ENCODE data around the gene RHEBL1.
A peak's percentile ranks its signal among the peaks of the same experiment; 100 is the strongest.

The RHEBL1 gene

DNA sequence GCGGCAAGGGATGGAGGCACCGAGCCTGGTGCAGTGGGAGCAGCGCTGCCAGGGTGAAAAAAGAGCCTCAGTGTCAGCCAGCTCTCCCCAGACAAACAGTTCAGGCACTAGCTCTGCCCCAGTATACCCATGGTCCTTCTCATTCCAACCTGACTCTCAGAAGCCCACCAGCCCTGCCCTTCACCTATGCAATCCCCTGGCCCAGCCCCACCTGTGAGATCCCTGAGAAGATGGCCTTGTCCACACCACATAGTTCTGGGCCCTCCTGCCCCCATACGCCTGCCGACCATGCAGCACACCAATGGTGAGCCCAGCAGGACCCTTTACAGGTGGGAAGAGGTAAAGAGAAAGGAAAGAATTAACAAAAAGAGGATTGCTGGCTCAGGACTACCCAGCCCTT, 15.7 kb downstream of the RHEBL1 start:
- DNase-seq, result no peak

DNA sequence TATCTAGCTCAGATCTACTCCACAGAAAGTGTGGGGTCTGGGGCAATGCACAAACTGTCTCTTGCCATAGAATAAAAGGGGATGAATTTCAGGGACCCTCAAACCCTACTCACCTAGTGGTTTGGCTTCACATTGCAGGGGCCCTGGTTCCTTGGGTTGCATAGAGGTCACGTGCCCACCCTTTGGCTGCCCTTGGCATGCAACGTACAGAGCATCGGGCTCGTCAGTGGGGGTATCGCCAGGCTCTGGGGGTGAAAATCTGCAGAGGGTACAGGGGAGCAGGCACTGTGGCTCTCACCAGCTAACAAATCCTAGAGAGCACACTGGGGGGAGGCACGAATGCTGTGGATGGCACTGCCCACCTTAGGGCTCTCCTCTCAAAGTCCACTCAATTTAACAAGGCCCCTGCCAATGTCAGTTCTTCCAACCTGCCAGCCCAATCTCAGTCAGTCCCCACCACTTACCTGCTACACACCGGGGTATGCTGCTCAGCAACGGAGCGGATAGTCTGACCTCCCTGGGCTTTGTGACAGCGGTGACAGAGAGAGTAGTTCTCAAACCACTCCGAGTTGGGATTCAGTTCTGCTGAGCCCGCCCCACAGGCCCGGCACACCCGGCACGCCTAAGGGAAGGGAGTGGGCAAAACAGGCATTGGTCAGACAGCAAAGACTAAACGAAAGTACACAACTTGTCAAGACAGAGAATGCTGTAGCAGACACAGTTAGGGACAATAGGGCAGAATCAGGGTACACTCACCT, 17.1 kb downstream of the RHEBL1 start:
- DNase-seq, result no peak

DNA sequence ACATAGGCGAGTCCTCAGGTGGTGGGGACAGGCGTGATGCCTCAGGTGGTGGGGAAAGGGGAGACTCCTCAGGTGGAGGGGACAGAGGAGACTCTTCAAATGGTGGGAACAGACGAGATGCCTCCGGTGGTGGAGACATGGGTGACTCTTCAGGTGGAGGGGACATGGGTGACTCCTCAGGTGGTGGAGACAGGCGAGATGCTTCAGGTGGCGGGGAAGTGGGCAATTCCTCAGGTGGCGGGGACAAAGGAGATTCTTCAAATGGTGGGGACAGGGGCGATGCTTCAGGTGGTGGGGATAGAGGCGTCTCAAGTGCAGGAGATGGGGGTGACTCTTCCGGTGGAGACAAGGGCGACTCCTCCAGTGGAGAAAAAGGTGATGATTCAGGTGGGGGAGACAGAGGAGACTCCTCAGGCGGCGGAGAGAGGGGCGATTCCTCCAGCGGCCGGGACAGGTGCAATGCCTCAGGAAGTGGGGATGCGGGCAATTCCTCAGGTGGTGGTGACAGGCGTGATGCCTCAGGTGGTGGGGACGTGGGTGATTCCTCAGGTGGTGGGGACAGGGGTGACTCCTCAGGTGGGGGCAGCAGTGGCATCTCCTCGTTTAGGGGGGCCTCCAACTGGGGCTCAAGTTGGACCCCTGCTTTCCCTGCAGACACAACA, 17.9 kb downstream of the RHEBL1 start:
- DNase-seq, result no peak

DNA sequence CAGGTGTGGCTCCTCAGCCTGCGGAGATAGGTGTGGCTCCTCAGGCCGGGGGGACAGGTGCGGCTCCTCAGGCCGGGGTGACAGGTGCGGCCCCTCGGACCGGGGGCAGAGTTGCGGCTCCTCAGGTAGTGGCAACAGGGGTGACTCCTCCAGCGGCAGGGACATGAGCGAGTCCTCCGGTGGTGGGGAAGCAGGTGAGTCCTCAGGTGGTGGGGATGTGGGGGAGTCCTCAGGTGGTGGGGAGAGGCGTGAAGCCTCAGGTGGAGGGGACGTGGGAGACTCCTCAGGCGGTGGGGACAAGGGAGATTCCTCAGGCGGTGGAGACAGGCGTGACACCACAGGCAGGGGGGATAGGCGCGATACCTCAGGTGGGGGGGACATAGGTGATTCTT, 18.4 kb downstream of the RHEBL1 start:
- DNase-seq, result no peak

DNA sequence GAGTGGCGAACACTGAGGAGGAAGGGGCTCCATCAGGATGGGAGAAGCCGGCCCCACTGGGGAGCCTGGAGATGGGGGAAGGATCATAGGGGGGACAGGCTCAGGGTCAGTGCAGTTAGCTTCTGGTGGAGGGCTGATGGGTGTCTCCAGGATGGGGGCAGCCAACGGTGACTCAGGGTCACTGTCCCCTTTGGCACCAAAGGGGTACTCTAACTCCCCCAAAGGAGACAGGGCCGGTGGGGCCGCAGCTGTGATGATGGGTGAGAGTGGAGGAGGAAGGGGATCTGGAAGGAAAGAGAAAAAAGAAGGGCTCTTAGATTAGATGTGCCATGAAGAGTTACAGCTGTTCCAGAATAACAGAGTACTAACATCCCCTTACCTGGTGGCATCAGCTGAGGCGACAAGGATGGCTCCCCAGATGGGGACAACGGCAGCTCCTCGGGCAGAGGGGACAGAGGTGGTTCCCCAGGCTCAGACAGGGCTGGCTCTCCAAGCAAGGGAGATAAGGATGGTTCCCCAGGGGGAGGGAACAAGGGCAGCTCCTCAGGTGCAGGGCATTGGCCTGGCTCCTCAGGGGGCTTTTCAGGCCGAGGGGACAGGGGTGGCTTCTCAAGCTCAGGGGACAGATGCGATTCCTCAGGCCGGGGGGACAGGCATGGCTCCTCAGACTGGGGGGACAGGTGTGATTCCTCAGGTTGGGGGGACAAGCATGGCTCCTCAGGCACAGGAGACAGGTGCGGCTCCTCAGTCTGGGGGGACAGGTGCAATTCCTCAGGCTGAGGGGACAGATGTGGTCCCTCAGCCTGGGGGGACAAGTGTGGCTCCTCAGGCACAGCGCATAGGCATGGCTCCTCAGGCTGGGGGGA, 19.0 kb downstream of the RHEBL1 start:
- DNase-seq, result no peak

DNA sequence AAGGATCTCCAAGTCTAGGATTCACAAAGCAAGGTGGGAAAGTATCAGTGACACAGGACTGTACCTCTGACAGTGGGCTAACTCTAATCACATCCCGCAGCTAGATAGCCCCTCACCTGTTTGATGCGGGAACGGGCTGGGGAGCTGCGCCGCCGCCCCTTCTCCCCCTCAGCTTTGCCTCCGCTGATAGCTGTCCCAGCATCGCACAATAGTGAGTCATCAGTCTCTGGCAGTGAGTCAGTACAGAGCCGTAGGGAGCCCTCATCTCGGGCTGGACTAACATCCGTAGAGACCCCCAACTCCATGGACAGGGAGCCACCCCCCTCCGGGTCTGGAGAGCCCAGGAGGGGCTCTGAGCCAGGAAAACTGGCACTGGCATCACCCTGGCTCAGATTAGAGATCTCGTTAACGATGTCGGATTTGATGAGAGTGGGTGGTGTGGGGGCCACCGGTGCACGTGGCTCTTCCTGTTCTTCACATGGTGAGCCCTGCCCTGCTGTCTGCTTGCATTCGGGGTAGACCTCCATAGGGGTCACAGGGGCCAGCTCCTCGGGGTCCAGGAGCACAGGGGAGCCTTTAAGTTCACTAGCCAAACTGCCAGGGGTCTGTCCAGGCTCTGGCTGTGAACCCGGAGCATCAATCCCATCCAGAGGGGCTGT, 20.1 kb downstream of the RHEBL1 start:
- DNase-seq, result no peak

DNA sequence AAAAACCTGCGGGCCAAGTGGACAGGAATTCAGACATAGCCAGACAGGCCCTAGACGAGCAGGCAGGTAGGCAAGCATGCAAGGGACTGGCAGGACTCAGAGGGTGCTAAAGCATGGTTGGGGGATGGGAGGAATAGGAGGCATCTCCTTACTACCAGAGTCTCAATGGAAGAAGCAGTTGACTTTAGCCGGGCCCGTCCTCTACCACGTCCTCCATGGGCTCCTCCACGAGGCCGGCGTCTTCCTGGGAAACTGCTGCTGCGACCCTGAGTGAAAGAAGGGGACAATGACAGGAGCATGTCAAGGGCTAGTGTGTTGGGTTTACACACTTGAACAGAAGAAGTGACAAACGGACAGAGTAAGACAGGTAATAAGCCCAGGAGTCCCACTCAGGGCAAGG, 20.8 kb downstream of the RHEBL1 start:
- no peak for DNase-seq

DNA sequence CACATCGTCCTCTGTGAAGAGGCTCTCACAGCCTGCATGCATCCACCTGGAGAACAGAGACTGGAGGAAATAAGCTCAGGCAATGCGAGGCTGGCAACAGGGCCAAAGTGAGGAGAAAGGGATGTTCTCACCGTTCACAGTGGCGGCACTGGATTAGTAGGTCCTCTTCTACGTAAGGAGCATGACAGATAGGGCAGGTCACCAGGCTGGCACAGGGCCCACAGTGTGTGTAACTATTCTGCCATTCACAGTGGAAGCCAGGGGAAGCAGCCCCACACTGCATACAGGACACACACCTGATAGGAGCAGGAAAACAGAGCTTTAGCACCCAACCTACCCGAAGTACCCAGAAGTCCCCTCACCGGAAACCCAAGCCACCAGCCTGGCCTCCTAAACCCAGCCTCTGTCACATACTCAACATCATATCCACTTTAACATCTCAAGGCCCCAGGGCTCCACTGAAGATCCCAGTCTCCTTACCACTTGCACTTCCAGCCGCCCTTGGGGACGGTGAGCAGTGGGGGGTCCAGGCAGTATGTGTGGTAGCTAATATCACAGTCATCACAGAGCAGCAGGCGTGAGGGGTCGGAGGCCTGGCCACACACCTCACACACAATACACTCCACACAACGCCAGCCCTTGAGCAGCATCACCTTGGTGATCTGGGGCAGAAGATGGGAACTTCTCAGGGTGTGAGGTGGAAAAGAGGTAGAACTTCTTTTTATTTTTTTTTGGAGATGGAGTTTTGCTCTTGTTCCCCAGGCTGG, 23.5 kb downstream of the RHEBL1 start:
- no peak for DNase-seq

DNA sequence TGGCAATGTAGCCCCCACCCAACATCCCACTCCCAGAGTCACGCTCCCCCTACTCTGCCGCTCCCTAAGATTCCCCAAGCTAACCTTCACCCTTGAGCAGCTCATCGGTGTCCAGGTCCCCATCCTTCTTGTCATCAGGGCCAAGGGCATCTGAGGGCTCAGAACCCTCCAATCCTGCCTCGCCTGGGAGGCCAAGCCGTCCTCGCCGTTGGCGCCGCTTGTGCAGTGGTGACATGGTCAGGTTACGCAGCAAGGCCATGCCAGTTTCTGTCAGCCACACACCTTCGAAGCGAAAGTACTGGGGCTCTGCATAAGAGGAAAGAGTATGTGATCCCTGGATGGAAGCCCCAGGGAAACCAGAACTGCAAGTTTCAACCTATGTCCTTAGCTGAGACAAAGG, 25.1 kb downstream of the RHEBL1 start:
- DNase-seq, result no peak

DNA sequence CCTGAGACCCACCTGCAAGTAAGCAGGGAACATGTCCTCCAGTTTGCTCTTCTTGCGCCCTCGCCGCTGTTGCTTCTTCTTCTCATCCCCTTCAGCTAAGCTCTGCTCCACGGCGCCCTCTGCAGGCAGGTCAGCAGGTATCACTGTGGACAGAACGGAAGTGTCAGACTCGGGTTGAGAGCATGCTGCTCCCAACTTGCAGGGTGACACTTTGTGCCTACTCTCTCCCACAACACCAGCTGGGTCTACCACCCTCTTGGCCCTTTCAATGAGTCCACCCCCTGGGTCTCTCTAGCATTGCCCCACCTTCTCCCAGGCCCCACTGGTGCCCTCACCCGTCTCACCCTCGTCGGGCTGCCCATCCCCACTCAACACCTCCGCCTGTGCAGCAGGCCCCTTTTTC, 25.9 kb downstream of the RHEBL1 start:
- peak; percentile 79 to 81 for DNase-seq

DNA sequence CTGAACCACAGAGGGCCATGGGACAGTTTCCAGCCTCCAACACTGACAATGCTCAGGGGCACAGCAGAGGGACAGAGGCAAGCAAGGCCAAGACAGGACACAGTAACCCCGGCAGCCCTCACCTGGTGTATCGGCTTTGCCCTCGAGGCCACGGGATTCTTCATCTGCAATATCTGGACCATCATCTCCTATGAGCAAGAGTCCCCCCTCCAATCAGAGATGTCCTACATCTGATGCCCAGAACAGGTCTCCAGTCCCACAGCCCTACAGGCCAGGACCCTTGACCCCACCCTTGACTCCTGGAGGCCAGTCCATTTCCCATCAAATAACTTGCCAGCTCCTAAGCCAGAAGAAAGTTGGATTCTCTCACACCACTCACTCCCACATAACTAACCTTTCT, 26.5 kb downstream of the RHEBL1 start:
- DNase-seq, result no peak

DNA sequence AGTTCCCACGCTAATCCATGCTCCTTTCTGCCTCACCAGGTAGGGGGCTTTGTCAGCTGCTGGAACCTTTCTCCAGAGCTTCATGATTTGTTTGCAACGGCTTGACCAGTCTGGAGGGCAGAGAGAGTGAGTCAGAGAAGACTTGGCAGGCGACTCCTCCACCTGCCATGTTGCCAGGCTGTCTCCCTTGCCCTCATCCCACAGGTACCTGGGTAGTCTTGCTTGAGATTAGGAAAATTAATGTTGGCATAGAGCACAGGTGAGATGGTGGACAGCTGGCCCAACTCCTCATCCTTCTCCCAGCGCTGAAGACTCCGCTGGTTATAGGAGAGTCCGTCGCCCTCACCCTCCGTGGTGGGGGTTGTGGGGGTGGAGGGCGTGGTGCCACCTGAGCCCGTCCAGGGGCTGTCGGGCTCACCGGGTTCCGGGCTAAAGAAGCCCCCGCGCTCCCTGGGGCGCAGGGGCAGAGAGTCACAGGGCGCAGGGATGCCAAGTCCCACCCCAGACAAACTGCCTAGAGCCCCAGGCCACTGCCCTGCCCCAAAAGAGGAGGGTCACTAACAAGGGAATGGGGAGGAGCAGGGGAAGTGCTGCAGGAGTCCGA, 27.8 kb downstream of the RHEBL1 start:
- no peak for DNase-seq

DNA sequence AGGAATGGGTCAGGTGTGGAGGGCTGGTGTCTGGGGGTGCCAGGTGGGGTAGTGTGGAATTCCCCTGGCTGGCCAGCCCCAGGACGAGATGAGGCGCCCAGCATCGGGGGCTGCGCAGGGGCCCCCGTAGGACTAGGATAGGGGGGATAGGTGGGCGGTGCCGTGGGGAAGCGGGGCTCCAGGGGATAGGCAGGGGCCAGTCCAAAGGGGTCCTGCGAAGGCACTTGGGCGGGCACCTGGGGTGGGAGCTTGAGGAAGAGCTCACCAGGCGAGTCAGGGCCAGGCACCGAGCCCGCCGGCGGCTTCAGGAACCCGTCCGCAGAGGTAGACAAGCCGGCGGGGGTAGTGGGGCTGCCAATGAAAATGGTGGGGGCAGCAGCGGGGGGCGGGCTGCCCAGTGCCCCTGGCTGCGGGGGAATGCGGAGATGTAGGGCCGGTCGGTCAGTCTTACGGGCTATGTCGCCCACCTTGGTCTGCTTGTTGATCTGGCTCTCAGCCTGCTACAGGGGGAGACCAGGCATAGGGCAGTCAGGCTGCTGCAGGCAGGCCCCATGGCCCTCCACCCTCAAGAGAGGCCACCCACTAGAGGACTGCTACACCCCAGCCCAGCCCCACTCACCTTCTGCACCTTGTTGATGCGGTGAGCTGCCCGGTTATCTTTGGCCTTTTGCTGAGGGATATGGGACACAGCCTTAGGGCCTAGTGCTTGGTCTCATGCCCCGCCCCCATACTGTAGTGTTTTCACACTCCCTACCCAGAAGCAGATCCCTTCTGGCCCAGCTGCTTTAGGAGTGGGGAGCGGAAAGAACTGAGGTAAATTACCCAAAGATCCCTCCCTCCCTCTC, 28.5 kb downstream of the RHEBL1 start:
- DNase-seq, result no peak

DNA sequence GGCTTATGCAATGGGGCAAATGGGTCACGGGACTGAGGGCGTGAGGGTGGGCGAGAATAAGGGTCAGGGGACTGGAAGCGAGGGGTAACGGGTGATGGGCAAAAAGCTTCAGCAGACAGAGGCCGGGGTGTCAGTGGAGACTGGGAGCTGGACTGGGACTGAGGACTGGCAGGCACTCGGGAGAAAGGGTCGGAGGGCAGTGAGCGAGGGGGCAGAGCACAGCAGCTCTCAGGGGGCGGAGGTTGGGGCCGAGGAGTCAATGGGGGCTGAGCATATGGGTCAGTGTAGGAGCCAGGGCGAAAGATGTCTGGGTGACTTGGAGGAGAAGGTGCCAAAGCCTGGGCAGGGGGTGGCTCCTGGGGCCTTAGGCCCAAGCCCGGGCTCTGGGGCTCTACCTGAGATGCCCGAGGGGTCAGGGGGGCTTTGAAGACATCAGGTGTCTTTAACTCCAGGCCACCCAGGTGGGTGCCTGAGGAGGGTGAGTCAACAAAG, 29.4 kb downstream of the RHEBL1 start:
- no peak for DNase-seq

DNA sequence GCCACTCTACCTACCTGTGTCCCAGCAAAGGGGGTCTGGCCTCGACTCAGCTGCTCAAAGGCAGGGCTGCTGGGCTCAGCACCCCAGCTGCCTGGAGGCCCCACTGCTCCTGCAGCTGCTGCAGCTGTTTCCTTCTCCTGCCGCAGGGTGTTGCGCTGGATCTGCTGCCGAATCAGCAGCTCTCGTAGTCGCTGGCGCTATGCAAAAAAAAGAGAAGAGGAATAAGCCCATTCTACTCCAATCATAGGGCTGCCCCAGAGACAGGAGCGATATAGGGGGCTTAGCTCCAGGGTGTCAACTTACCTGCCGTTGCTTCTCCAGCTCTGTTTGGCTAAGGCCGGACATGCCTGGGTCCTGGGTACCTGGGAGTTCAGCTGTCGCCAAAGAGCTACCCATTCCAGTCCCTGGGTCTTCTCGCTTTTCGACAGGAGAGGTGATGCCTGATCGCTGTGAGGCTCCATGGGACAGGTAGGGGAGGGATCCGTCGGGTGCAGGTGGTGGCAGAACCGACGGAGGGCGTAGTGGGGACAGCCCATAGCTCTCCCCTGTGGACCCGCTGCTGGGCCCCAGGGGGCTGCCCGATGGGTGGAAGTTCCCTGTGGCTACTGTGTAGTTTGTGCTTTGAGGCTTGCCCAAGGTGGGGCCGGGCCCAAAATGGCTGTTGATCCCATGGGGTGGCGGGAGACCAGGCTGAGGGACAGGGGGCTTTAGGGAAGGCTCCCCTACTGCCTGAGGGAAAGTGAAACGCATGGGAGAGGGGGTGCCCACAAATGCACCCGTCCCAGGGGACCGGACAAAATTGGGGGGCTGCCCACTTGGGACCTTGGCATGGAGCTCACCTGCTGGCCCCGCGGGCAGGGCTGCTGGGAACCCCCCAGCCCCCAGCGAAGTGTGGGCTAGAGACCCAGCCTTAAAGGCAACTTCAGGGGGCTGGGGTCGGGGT, 30.1 kb downstream of the RHEBL1 start:
- no peak for DNase-seq

DNA sequence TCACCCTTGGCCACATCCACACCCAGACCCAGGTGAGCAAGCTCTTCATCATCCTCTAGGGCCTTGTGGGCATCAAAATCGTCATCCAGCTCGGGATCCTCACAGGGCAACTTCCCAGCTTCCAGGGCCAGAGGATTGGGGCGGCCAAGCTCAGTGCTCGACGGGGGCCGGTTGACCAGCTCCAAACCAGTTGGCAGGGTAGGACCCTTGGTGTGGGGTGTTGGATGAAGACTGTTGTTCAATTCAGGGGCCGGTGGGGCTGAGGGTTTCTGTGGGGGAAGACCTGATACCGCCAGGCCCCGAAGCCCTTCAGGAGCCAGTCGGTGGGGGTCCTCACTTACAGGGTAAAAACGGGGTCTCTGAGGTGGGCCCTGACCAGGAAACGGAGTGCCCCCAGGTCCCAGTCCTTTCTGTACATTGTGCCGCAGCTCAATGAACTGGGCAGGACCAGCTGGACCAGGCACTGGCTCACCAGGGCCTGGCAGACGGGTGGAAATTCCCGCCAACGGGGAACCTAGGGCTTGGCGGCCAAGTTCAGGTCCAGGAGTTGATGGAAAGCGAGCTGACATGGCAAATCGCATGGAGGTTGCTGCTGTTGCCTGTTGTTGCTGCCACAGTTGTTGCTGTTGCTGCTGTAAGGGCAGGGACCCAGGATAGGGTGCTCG, 31.4 kb downstream of the RHEBL1 start:
- DNase-seq, result no peak

DNA sequence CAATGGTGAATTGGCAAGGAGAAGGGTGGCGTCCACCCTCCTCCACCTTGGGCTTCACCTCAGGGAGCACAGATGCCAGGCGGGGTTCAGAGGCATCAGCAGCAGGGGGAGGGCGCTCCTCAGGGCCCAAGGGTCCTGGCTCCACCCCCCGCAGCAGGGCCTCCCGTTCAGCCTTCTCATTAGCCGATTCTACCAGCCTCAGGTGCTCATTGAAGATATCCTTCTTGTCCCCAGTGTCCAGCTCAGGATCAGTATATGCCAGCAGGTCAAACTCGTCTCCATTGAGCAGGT, 31.9 kb downstream of the RHEBL1 start:
- no peak for DNase-seq

DNA sequence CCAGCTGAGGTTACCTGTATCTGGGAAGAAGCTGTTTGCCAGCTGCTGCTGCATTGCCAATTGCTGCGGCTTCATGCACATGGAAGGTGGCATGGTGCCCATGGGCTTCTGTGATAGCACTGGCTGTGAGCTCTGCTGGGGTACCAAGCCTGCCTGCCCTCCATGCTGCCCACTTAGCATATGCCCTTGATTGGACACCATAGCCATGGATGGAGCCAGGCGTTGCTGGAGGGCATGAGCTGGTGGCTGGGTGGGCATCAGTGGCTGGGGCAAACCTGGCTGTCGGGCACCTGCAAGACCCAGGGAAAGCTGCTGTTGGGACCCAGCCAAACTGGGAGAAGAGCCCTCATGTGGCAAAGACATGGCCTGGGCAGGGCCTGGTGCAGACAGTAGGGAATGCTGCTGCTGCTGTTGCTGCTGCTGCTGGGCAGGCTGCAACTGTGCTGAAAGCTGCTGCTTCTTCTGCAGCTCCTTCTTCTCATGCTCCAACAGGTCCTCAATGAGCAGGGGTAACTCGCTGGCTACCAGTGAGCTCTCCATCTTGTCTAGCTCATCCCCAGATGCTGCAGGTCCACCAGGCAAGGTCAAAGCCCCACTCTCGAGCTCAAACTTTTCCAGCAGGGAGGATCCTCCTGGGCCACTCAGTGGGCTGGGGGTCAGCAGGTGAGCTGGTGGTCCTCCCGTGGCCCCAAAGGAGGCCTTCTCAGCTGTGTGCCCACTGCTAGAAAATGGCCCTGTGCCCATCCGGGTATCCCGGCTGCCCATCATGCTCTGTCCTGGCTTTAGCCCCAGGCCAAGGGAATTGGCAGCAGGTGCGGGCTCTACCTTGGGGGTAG, 32.5 kb downstream of the RHEBL1 start:
- DNase-seq, result no peak
